HG02870 (cell line): ENCODE data around the gene TRPV2.
A peak's percentile ranks its signal among the peaks of the same experiment; 100 is the strongest.
"Not testable (repeated sequence)": the region's sequence is repeated elsewhere in the genome, so short reads cannot be mapped to it uniquely, and the experiment has no call there.

Source experiments
- ATAC-seq: cut with Tn5 transposase; IDR thresholded peaks from one replicate; pipeline ENCODE4 v1.9.1; 2021; ENCODE audit warnings: mild to moderate bottlenecking, moderate library complexity; ENCODE audit not compliant: unreplicated experiment

The TRPV2 gene, protein sequence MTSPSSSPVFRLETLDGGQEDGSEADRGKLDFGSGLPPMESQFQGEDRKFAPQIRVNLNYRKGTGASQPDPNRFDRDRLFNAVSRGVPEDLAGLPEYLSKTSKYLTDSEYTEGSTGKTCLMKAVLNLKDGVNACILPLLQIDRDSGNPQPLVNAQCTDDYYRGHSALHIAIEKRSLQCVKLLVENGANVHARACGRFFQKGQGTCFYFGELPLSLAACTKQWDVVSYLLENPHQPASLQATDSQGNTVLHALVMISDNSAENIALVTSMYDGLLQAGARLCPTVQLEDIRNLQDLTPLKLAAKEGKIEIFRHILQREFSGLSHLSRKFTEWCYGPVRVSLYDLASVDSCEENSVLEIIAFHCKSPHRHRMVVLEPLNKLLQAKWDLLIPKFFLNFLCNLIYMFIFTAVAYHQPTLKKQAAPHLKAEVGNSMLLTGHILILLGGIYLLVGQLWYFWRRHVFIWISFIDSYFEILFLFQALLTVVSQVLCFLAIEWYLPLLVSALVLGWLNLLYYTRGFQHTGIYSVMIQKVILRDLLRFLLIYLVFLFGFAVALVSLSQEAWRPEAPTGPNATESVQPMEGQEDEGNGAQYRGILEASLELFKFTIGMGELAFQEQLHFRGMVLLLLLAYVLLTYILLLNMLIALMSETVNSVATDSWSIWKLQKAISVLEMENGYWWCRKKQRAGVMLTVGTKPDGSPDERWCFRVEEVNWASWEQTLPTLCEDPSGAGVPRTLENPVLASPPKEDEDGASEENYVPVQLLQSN

GRCh38 chr17:16415031-16415924, at the start of gene TRPV2:
TSS of gene TRPV2 (plus strand) at chr17:16415571. CDS start at chr17:16417669, 2,098 bp downstream.
- peak; percentile 42 for ATAC-seq

GRCh38 chr17:16371742-16372141, 43.6 kb upstream of the TRPV2 start:
- ATAC-seq = no peak

- no peak for ATAC-seq
These were observed 41.0 kb upstream of the TRPV2 start for GRCh38 chr17:16374146-16374938.

DNA sequence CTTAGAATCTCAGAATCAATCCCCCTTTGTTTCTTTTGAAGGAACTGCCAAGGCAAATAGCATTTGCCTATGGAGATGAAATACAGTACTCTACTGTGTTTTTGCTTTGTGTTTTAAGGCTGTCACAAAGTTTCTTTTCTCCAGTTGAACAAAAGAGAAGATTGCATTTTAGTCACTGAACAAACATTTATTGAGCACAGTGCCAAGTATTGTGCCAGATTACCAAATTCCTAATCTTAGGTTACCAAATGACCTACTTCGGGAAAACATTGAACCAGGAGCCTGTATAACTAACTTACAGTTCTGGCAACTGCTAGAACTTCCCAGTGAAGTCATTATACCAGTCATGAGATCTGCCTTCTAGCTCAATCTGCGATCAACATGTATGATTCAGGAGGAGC, 37.4 kb upstream of the TRPV2 start:
- no peak for ATAC-seq

DNA sequence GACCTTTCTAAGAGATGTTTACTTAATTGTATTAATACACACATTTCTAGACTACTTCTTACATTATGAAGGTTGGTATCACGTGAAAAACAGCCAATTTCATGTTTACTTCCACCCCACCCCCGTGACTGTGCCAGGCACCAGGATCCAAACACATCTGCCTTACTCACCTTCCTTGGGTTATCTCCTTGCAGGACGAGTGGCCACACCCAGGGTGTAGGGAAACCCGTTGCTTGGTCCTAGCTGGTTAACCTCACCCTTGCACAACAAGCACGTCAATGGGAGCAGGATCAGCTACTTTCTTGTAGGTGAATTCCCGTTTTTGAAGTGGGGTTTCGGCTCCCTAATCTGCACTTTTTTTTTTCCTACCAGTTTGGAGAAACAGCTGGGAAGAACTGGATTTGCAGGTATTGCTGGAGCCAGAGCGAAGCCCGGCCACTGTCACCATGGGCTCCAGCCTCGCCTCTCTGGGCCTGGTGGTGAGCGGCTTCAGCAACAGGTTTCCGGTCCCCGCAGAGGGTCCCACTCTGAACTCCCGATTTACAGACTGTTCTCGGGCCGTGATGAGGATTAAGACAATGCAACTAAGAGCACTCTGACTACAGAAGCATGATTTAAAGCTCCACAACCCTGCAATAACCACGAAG, 36.6 kb upstream of the TRPV2 start:
- ATAC-seq = no peak

DNA sequence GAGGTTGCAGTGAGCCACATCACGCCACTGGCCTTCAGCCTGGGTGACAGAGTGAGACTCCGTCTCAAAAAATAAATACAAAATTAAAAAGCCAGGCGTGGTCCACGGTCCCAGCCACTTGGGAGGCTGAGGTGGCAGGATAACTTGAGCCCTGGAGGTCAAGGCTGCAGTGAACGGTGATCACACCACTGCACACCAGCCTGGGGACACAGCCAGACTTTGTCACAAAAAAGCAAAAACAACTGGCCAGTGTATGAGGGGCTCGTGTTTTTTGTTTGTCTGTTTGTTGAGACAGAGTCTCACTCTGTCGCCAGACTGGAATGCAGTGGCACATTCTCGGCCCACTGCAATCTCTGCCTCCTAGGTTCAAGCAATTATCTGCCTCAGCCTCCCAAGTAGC, 35.7 kb upstream of the TRPV2 start:
- no peak for ATAC-seq

GRCh38 chr17:16380640-16381495, 34.5 kb upstream of the TRPV2 start, which contains the start of gene UBB:
TSS of gene UBB (plus strand) at chr17:16381091. CDS start at chr17:16381908, 817 bp downstream.
- ATAC-seq = peak; percentile 88

DNA sequence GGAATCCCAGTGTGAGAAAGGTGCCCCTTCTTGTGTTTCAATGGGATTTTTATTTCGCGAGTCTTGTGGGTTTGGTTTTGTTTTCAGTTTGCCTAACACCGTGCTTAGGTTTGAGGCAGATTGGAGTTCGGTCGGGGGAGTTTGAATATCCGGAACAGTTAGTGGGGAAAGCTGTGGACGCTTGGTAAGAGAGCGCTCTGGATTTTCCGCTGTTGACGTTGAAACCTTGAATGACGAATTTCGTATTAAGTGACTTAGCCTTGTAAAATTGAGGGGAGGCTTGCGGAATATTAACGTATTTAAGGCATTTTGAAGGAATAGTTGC, 33.9 kb upstream of the TRPV2 start:
- ATAC-seq = no peak

DNA sequence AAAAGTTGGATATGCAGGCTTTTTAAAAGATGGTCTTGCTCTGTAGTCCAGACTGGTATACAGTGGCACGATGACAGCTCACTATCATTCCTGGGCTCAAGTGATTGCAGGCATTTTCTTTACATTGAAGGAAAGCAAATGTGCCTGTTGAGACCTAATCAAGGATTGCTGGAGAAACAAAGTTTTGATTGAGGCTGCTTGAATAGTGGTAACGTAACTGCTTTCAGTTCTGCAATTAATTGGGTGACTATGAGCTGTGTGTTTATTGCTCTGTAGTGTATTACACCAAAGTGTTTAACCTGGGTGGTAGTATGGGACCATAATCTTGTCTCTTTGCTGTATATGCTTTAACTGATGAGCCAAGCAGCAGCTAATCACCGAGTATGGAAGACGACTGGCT, 32.2 kb upstream of the TRPV2 start:
- ATAC-seq = no peak

DNA sequence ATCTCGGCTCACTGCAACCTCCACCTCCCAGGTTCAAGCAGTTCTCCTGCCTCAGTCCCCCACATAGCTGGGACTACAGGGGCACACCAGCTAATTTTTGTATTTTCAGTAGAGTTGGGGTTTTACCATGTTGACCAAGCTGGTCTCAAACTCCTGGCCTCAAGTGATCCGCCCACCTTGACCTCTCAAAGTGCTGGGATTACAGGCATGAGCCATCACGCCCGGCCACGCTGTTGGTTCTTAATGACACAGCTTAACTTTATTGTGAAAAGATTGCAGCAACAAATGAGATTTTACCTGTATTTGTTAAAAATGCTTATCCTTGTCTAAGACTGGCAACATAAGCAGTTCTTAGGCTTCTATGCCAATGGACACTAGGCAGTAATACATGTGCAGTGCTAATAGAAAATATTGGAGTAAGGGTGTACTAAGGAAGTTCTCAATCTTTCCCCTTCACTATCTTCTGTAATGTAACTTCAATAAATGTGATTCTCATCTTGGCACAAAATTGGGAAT, 31.5 kb upstream of the TRPV2 start:
- ATAC-seq = no peak

- ATAC-seq = no peak
These were observed 30.8 kb upstream of the TRPV2 start for GRCh38 chr17:16384557-16384956.

DNA sequence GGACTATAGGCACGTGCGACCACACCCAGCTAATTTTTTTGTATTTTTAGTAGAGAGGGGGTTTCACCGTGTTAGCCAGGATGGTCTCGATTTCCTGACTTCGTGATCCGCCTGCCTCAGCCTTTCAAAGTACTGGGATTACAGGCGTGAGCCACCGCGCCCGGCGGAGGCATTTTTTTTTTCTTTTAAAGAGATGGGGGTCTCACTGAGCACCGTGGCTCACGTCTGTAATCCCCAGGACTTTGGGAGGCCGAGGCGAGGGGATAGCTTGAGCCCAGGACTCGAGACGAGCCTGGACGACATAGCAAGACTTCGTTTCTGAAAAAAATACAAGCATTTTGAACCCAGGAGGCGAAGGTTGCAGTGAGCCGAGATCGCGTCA, 29.3 kb upstream of the TRPV2 start:
- not testable (repeated sequence) for ATAC-seq

DNA sequence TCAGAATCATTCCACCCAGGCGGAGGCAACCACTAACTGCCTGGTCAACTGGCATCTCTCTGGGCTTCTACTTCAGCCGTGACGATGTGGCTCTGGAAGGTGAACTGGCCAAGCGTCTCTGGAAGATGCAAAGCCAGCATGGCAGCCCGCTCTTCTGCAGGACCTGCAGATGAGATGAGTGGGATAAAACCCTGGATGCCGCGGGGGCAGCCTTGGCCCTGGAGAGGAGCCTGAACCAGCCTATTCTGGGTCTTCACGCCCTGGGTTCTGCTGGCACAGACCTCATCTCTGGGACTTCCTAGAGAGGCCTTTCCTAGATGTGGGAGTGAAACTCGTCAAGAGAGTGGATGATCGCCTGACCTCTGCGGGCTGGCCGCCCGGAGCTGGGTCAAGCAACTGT, 23.9 kb upstream of the TRPV2 start:
- no peak for ATAC-seq

GRCh38 chr17:16392491-16392890, 22.9 kb upstream of the TRPV2 start:
- not testable (repeated sequence) for ATAC-seq

GRCh38 chr17:16395887-16396286, 19.5 kb upstream of the TRPV2 start:
- ATAC-seq = not testable (repeated sequence)

GRCh38 chr17:16396693-16397092, 18.7 kb upstream of the TRPV2 start:
- not testable (repeated sequence) for ATAC-seq

- peak; percentile 57 for ATAC-seq
These were observed 16.8 kb upstream of the TRPV2 start for GRCh38 chr17:16398270-16399267.
